GM19467 (cell line): Measurements from ENCODE around the gene EPS8L2.

Source experiments
- ATAC-seq: cut with Tn5 transposase; IDR thresholded peaks from one replicate; pipeline ENCODE4 v1.9.1; 2021; ENCODE audit warnings: mild to moderate bottlenecking, moderate library complexity; ENCODE audit not compliant: unreplicated experiment

Gene EPS8L2

DNA sequence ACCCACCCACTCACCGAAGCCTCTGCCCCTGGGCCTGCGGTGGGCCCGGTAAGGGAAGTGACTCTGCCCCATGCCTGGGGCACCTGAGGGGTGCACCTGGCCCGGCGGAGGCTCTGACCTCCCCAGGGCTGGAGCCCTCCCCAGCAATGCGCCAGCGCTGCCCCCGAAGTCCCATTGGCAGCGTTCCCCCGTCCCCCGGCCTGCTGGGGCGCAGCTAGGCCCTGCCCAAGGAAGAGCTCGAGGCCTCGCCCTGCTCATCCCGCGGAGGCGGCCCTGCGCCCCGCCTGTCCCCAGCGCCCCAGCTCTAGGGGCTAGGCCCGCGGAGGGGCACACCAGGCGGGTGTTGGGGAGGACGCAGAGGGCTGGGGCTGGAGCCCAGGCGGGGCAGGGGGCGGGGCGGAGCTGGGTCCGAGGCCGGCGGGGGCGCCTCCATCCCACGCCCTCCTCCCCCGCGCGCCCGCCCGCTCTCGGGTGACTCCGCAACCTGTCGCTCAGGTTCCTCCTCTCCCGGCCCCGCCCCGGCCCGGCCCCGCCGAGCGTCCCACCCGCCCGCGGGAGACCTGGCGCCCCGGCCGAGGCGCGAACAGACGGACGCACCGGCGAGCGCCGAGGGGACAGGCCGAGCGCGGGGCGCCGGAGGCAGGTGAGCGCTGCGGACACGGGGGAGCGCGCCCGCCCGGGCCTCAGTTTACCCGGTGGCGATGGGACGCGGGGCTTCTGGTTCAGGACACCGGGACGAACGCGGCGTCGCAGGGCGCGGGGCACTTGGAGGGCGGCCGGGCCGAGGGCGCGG lies at the start of gene EPS8L2:
EPS8L2 (plus strand) TSS at position 586 of the 793 bp plus-strand sequence. CDS start 3,177 bp downstream, outside the sequence.
- ATAC-seq: no peak

DNA sequence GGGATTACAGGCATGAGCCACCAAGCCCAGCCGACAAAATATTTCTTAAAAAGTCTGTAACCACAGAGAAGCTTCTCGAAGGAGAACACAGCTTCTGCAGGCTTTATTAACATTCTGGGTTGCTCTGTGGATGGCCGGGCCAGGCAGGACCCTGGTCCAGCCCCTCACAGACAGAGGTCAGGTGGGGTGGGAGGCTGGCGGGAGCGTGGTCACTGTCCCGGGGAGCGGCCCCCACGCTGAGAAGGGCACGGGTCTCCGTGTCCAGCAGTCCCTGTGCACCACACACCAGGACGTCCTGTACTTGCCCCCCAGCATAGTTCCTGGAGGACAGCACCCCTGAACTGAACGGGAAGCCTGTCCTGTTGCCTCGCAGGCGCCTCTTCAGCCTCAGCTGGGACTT lies 49.6 kb upstream of the EPS8L2 start:
- no peak for ATAC-seq

DNA sequence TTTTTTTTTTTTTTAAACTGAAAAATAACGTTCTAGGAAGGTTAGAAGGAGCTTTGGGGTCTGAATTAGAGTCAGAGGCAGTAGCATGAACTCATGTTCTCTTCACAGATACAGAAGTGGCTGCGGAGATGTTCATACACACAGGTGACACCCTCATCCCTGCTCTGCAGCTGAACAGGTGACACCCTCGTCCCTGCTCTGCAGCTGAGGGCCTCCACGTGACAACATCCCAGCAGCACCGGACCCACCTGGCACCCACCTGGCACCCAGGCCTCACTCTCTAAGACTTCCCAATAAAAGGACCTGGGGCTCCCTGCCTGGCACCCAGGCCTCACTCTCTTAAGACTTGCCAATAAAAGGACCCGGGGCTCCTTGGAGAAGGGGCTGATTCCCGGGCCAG lies 49.2 kb upstream of the EPS8L2 start:
- no peak for ATAC-seq

DNA sequence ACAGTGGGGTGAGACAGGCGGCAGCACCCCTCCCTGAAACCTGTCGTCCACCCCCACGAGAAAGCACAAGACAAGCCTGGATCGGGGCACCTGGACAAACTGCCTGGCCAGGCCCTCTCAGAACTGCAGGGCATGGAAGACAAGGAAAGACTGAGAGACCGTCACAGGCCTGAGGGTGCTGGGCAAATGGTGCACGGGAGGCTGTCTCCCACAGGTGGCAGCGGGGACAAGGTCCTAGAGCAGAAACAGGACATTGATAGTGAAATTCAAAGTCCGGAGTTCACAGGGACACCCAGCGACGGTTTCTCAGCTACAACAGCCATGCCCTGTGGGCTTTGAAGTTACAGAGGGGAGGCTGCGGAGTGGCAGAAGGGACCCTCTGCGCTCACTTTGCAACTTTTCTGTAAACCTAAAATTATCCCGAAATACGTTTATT lies 48.3 kb upstream of the EPS8L2 start:
- ATAC-seq: no peak

DNA sequence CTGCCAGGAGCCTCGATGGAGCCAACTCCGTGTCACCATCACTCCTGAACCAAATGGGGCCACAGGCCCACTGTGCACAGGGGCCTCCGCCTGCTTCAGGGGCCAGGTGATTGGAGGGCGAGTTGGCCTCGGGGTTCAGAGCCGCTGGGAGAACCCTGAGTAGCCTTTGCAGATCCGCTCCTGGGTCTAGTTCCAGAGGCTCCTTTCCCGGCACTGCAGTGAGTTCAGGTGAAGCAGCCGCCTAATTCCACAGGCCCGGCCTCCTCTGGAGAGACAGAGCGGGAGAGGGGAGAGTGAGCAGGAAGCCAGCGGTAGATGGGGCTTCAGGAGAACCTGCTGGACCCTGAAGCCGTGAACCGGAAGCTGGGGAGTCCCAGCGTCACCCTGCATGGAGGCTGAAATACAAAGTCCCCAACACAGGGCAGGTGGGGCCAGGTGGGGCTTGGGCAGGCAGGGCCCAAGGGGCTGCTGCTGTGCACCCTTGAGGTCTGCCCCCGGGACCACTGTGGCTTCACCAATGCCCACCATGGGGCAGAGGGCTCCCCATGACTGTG lies 46.4 kb upstream of the EPS8L2 start:
- no peak for ATAC-seq

DNA sequence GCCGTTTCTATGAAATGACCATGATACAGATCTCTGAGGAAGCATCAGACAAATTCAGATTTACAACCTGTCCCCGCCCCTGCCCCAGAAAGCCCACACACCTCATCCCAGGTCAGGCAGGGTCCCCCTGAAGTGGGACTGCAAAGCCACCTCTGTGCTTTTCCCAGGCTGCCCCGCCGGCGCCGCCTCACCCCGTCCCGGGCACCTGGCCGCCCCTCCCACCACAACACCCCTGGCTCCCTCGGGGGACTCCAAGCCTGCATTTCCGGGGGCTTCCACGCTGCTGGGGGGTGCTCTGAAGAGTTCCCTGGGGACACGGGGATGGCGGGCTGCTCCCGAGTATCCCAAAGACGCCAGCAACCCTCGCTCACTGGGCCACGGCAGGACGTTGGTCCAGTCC lies 45.8 kb upstream of the EPS8L2 start:
- no peak for ATAC-seq

DNA sequence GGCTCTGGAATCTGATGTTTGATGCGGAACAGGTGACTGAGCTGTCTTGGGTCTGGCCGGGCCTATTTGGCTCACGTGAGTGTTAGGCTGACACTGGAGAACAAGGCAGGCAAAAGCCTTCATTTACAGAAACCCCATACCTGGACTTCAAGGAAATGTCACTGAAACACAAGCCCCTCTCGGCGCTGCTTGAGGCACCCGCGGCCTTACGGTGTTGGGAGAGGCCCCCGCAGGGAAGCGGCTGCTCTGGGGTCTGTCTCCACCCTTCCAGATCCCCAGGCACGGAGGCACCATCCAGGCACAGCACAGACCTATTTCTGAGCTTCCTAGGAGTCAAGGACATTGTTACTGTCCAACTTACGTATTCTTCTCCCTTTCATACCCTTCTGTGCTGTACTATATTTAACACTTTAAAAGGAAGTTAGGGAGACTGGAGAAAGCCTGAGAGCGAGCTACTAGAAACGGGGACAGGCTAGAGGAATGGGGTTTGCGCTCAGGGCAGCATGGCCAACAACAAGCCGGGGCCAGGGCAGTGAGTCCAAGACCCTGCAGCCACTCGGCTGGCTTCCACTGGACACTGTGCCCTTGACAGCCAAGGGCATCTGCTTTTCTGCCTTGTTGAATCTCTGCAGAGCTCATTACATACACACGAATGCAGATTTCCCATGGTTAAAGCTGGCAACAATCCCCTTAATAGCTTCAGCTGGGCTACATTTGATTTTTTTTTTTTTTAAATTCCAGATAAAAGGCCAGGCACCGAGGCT lies 45.2 kb upstream of the EPS8L2 start:
- no peak for ATAC-seq

DNA sequence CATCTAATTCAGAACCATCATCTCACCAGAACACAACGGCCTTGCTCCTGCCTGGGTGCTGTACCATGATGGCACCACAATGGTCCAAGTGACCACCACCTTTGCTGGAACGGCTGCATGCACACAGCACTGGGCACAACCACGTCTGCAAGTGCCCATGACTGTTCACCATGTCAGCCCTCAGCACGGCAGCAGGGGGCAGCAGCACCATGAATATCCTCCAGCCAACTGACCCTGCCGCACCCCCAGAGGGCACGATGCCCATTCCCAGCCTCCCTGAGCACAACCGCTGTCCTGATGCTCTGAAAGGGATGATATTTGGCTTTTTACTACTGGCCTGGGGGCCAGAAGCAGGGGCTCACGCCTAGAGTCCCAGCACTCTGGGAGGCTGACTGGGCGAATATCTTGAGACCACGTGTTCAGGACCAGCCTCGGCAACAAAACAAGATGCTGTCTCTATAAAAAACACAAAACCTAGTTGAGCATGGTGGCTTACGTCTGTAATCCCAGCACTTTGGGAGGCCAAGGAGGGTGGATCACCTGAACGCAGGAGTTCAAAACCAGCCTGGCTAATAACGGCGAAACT lies 43.2 kb upstream of the EPS8L2 start:
- ATAC-seq: no peak

DNA sequence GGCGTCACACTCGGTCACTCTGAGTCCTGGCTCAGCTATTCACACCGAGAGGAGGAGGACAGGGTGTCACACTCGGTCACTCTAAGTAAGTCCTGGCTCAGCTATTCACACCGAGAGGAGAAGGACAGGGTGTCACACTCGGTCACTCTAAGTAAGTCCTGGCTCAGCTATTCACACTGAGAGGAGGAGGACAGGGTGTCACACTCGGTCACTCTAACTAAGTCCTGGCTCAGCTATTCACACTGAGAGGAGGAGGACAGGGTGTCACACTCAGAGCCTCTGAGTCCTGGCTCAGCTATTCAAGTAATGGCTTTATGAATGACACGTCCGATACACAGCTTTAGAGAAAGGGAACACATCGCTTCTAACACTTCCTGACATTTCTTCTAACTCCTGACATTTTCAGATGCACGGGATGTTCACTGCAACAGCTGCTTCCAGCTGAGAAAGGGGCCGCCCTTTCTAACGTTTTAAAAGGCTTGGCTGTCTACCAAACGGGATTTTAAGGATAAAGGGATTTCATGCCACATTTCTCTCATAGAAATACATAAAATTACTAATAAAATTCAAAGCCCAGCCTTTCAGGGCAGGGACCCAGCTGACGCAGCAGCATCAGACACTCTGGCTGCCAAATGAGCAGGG lies 40.8 kb upstream of the EPS8L2 start:
- no peak for ATAC-seq

DNA sequence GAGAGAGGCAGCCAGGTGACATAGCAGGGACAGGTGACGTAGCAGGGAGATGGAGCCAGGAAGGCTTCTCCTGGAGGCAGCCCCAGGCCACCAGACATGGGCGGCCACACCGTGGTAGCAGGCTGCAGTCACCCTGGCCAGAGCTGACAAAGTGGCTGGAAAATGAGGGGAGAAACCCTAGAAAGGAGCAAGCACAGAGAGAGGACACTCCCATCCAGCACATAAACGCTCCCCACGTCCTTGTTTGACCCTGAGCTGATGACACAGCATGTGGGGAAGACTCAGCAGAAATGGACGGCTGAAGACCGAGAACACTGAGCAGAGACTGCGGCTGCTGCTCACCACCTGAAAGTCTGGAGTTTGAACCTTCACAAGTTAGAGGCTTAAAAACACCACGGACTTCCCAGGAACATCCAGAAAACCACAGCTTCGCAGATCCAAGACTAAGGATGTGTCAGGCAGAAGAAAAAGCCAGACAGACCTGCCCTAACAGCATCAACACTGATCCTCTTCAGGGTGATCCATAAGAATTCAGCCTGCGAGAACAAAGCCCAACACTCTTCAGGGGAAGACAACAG lies 40.2 kb upstream of the EPS8L2 start:
- ATAC-seq: no peak

DNA sequence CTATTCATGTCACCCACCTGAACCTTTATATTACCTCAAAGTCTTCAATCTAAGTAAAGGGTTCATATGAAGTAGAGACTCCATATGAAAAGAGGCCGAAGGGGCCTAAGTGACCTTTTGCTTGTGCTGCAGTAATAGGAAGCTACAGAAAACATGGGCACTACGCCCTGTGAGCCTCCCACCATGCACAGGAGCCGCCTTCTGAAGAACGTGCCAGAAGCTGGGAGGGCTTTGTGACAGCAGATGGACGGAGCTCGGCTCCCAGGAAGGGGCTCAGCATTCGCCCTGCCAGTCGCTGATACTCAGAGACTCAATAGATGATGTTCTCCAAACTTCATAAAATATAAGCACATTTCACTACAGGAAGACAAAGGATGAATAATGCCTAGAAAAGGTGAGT lies 32.2 kb upstream of the EPS8L2 start:
- ATAC-seq: no peak

DNA sequence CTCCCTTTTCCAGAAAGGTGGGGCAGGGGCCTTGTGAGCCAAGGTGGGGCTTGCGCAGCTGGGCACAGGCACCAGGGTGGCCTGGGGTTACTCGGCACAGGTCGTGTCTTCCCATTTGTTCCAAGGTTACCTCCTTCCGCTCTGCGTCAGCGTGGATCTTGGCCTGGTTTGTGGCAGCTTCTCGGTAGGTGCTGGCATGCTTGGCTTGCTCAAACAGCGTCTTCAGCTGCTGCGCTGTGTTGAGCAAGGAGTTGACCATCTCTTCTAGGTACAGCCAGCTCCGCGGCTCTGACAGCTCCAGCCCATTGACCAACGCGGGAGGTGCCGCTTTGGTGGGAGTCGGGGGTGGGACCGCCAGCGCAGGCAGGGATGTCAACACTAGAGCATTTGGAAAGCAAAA lies 31.6 kb upstream of the EPS8L2 start:
- ATAC-seq: no peak

DNA sequence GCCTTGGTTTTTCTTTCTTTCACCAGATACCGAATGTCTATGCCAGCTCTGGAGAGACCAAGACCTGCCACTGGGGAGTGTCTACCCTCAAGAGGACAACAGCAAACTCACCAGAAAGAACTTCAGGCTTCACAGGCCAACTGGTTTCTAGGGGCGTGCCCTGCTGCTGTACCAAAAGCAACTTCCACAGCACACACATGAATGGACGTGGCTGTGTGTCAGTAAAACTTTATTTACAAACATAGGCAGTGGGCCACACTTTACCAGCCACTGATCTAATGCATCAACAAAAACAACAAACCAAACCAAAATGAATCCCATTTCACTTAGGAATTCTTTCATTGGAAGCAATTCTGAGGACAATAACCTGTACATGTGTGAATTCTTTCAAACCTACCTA lies 27.7 kb upstream of the EPS8L2 start:
- no peak for ATAC-seq

DNA sequence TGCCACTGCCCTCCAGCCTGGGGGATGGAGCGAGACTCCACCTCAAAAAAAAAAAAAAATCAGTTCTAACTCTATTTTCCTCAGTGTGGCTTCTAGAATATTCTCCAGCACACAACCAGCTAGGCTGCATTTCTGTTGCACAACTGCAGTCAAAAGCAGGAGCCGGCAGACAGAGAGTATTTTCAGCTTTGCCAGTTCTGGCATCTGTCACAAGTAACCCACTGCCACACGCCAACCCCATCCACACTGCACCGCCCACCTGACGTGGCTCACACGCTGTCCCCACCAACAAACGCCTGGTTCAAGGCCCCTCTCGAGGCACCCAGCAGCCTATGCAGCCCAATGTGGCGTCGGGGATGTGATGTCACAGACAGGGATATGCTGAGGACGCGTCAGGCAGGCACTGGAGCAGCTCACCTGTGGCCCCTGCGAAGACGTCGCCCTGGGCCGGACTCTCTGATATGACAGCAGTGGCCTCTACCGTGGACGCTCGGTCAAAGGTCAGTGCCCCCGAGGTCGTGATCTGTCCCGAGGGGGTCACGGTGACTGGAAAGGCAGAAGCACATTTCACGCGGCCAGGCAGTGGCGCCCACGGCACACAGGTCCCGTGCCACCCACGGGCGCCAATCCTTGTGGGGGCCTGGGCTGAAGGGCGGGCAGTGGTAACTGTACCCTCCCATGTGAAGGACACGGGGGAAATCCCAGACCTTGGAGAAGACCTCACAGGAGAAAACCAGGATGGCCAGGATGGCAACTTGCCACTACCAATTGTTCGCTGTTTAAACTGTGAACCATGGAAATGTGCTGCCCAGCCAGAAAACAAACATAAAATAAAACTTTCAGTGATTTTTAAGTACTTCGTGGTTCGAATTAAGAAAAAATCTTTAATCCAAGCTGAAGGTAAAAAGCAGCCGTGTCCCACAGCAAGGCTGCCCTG lies 26.5 kb upstream of the EPS8L2 start:
- ATAC-seq: no peak

DNA sequence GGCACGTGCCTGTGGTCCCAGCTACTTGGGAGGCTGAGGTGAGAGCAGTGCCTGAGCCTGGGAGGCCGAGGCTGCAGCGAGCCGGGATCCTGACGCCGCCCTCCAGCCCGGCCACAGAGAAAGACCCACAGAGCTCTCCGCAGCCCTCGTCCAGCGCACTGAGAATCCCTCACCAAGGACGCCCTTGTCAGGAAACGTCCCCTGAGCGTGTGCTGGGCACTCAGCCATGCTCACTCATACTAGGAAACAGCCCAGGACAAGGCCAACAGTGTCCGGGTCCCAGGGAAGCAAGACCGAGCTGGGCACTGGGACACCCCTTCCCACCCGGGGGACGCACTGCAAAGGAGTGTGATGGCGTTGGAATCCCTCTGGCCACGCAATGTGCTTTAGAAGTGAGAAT lies 25.6 kb upstream of the EPS8L2 start:
- no peak for ATAC-seq

DNA sequence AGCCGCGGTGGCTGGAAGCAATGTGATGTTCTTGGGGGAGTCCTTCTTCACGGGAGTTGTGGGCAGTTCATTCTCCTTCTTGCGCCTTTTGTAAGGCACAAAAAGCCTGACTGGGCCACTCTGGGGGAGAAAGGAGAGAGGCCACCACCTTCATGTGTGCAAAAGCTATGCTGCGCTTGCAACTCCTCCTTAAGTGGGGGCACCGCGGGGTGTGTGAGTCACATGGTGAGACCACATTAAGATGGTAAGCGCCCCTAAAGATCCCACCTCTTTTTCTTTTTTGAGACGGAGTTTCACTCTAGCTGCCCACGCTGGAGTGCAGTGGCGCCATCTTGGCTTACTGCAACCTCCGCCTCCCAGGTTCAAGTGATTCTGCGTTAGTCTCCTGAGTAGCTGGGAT lies 25.1 kb upstream of the EPS8L2 start:
- ATAC-seq: no peak

DNA sequence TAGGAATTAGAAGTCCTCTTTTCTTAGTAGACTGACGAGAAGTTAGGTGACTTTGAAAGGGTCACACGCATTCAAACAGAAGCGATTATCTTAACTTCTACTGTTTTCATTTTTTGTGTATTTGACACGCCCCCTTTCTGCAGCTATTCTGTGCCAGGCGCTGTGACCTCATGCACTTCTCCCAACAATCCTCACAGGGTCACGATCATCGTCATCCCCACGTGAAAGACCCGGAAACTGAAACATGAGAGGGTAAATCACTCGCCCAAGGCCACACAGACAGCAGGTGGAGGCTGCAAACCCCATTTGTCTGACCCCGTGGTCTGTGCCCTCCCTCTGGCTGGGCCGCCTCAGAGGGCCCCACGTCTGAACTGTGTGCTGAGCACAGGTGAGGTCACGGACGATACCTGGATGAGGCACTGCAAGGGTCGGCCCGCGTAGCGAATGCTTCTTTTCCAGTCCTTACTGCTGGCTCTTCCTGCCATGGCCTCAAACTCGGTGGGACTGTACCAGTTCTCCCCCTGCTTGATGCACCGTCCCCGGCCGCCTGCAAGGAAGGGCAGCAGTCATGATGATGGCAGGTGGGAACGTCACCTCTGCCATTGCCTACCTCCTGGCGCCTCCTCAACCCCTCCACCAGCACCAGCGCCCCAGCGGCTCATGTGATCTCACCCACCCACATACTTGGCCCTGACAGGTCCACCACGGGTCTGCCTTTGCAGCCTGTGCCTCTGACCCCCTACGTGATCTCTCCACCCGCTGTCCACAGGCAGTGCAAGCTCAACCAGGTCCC lies 19.4 kb upstream of the EPS8L2 start:
- ATAC-seq: no peak

DNA sequence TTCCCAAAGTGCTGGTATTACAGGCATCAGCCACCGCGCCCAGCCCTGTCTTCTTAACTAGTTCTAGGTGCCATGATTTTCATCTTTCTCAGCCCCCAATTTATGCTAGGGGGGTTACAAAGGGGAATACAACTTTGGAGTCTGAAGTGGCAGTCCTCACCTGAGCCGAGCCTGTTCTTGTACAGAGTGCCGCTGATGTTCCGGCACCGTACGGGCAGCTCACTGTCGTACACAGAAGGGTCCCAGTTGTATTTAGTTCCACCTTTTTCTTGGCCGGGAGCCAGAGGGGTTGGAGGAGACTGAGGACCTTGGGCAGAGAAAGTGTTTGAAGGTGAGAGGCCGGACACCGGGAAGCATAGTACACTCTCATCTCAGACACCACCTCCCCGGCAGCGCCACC lies 18.3 kb upstream of the EPS8L2 start:
- ATAC-seq: no peak

DNA sequence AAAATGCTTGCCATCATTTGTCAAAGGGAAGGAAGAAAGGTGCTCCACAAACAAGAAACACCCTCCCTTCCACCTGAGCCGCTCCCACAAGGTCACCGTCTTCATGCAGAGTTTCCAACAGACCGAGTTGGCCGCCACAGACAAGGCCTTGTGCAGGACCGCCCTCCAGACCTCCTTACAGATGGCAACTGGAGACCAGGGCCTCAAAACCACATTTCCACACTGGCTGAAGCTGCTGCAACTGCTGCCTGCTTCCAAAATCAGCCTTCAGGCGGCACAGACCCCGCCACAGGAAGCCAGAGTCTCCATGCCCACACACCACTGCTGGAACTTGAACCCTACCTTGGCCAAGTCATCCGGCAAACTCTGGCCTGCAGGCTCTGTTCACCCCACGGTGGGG lies 17.4 kb upstream of the EPS8L2 start:
- no peak for ATAC-seq
